ENCODE data around the gene CREB3. TPM values are rescaled to one million over a fixed set of nuclear protein-coding genes. Genes with fewer than 3 reads are reported as not detected.

Gene CREB3
- total and polyA plus RNA-seq, 2 of the 4 experiments (the other 2 are of a cell fraction) = 60.7 to 106 TPM

- dilution Hi-C loops (cut with HindIII; ENCODE audit: low sequenced_read_pairs, unreplicated experiment) (no loop called here), intact Hi-C loops (cut with micrococcal nuclease) (no loop called here), in situ Hi-C loops (cut with MboI; ENCODE audit: low sequenced_read_pairs) (no loop called here)
- peak overlapping the region in 1 of 2 experiments; percentile 38; a peak in 1 of 4 replicates for H4K8ac ChIP-seq (ENCODE audit: low read depth in 2 of 2, low read length in 2 of 2)
- H3K9ac ChIP-seq (ENCODE audit: low read depth, low read length) = no peak overlapping the region
- peak; percentile 60 for ATAC-seq (ENCODE audit: low read depth)
- no peaks in the 10 kb centered on the region for H3K27me3 ChIP-seq (ENCODE audit: control insufficient read depth, insufficient read depth, low read length)
- no peak overlapping the region for H2BK20ac ChIP-seq (ENCODE audit: low read depth, low read length)
- WGBS, 2 experiments (ENCODE audit: extremely low coverage in 2 of 2, insufficient read length in 1 of 2) = no CpG with 5 or more reads among the region's 9 CpGs
- H3K4me2 ChIP-seq (ENCODE audit: low read depth, low read length) = no peak overlapping the region
- BruUV-seq (replicated peaks) = no TSS peak
- H3K4me3 ChIP-seq (ENCODE audit: insufficient read depth, low read depth, low read length) = no peak overlapping the region
- ChIA-PET CTCF (interaction anchor here (1.0 to 1.8 kb wide), 9 partner anchors 9 to 49 kb away, joined by 3 to 8 read pairs (median 3); partner anchors contain the start of genes CREB3 and TLN1), POLR2A (ENCODE audit: unreplicated experiment) (interaction anchor here (0.7 to 1.7 kb wide), 3 partner anchors 9 to 31 kb away, joined by 3 to 10 read pairs (median 4); no protein-coding TSS in a partner anchor)
- H2AK5ac ChIP-seq (ENCODE audit: low read depth, low read length) = 0 out of 2 replicates have a peak overlapping the region, but pooled peaks have one; percentile 66
- peaks cover 57% of the 10 kb centered on the region for H3K36me3 ChIP-seq (ENCODE audit: control insufficient read depth, insufficient read depth, low read length)
- H4K20me1 ChIP-seq (ENCODE audit: insufficient read depth, low read length) = peaks cover 22% of the 10 kb centered on the region
- no peaks in the 10 kb centered on the region for H3K9me3 ChIP-seq (ENCODE audit: control insufficient read depth, insufficient read depth, low read length)
- no peak overlapping the region for H2AK9ac ChIP-seq (replicated peaks; ENCODE audit: low read depth, low read length, poor library complexity)
- H3K4me1 ChIP-seq (ENCODE audit: control insufficient read depth, insufficient read depth, low read length) = peaks cover 7% of the 10 kb centered on the region; the same call in 1 of the 2 replicates
- no peak overlapping the region for H2AFZ ChIP-seq (replicated peaks; ENCODE audit: low read length, poor library complexity)
- no peak overlapping the region for H4K91ac ChIP-seq (ENCODE audit: insufficient read depth, low read depth, low read length)
- no peak overlapping the region for H2BK120ac ChIP-seq (ENCODE audit: low read depth, low read length)
- no peak overlapping the region for H3K4ac ChIP-seq (ENCODE audit: low read depth, low read length)
- H2BK5ac ChIP-seq (ENCODE audit: low read depth, low read length, poor library complexity, severe bottlenecking) = peak overlapping the region; percentile 79
- H3K56ac ChIP-seq (ENCODE audit: extremely low read depth, insufficient read depth, low read length) = no peak overlapping the region
- peak overlapping the region; percentile 29; the same call in 1 of the 2 replicates for H3K23ac ChIP-seq (ENCODE audit: low read depth, low read length)
- no peak overlapping the region for H3K27ac ChIP-seq (ENCODE audit: insufficient read depth, low read length)
- H2BK15ac ChIP-seq (ENCODE audit: low read depth, low read length) = no peak overlapping the region
- peak; percentile 40 for DNase-seq
- H4K5ac ChIP-seq (ENCODE audit: low read depth, low read length) = no peak overlapping the region; the same call in 1 of the 2 replicates
- peaks cover 11 to 50% of the 10 kb centered on the region in 2 experiments for H3K79me1 ChIP-seq (ENCODE audit: low read depth in 1 of 2, low read length in 2 of 2)
- no peak overlapping the region; the same call in 1 of the 2 replicates for H3K14ac ChIP-seq (replicated peaks; ENCODE audit: low read depth, low read length)
- no peak overlapping the region for H3K18ac ChIP-seq (ENCODE audit: low read depth, low read length)
- H3K9me1 ChIP-seq (ENCODE audit: insufficient read depth, low read length) = peaks cover 10% of the 10 kb centered on the region
- TF ChIP-seq CHD1 (IDR thresholded peaks at IDR 0.05; ENCODE audit: low read depth, low read length) (no peak), POLR2A (IDR thresholded peaks at IDR 0.05; ENCODE audit: low read depth, low read length) (no peak), RCOR1 (IDR thresholded peaks at IDR 0.05; ENCODE audit: insufficient replicate concordance, low read length) (no peak), NFE2L2 (IDR thresholded peaks at IDR 0.05; ENCODE audit: low read depth, low read length) (no peak), BHLHE40 (IDR thresholded peaks at IDR 0.05; ENCODE audit: low read depth, low read length) (no peak), FOS (IDR thresholded peaks at IDR 0.05; ENCODE audit: low read depth, low read length) (no peak), CTCF (conservative IDR thresholded peaks at IDR 0.05; ENCODE audit: low read depth, low read length) (peak; percentile 71), SMC3 (IDR thresholded peaks at IDR 0.05; ENCODE audit: low read depth, low read length) (peak; percentile 54), CEBPB (IDR thresholded peaks at IDR 0.05; ENCODE audit: low read depth, low read length) (no peak), MAZ (IDR thresholded peaks at IDR 0.05; ENCODE audit: borderline replicate concordance, low read depth, low read length) (no peak), USF2 (IDR thresholded peaks at IDR 0.05; ENCODE audit: low read depth, low read length) (no peak), RFX5 (IDR thresholded peaks at IDR 0.05; ENCODE audit: low read depth, low read length) (no peak), ELK1 (IDR thresholded peaks at IDR 0.05; ENCODE audit: borderline replicate concordance, low read depth, low read length) (no peak), RAD21 (IDR thresholded peaks at IDR 0.05; ENCODE audit: low read length) (peak; percentile 52), MAFK (IDR thresholded peaks at IDR 0.05; ENCODE audit: low read depth, low read length) (no peak)
These were observed 35.8 kb upstream of the CREB3 start for GRCh38 chr9:35696520-35697215.

All from IMR-90 (cell line).